GM06990 (cell line): ENCODE measurements around the gene DNAH10.

Source experiments
- DNase-seq: peaks from one replicate; pipeline ENCODE4 v3.0.0-alpha.2; 2011; ENCODE audit not compliant: insufficient read length; ENCODE audit errors: extremely low read depth
- H3K27me3 ChIP-seq: replicated peaks from 2 replicates; pipeline ENCODE4 v1.6.0; 2011; ENCODE audit warnings: low read length; ENCODE audit not compliant: control insufficient read depth, insufficient read depth
- H3K36me3 ChIP-seq: 2 replicates; pipeline ENCODE4 v1.5.1; 2011; ENCODE audit warnings: low read length; ENCODE audit not compliant: control insufficient read depth, insufficient read depth
- H3K4me3 ChIP-seq: replicated peaks from 2 replicates; pipeline ENCODE4 v1.5.1; 2011; ENCODE audit warnings: low read depth, mild to moderate bottlenecking, control low read depth, low read length
- CTCF ChIP-seq: IDR thresholded peaks from 2 replicates; pipeline ENCODE4 v1.5.1; 2011; ENCODE audit warnings: low read length, control low read depth, mild to moderate bottlenecking, inconsistent platforms; ENCODE audit not compliant: insufficient read depth, poor library complexity, severe bottlenecking

The DNAH10 gene

GRCh38 chr12:123761841-123762714, at the start of gene DNAH10:
Gene DNAH10 (plus strand): TSS chr12:123762301. CDS start chr12:123762337, 36 bp downstream.
- Histone ChIP-seq H3K36me3 (no peaks in the 10 kb centered on the region), H3K4me3 (peak within 1 kb of the TSS; percentile 55), H3K27me3 (no peaks in the 10 kb centered on the region)
- DNase-seq = peak; percentile 76
- peak; percentile 15 for TF ChIP-seq CTCF

- DNase-seq = no peak
- no peaks in the 10 kb centered on the region for H3K27me3 ChIP-seq
- peak overlapping the region; percentile 96 for H3K4me3 ChIP-seq
- TF ChIP-seq CTCF = no peak
- no peaks in the 10 kb centered on the region for H3K36me3 ChIP-seq
Measured at GRCh38 chr12:123712780-123713319, 49.3 kb upstream of the DNAH10 start.

- no peak for DNase-seq
- Histone ChIP-seq H3K4me3 (peak overlapping the region; percentile 96), H3K36me3 (no peaks in the 10 kb centered on the region)
Measured at GRCh38 chr12:123713398-123713797, 48.7 kb upstream of the DNAH10 start.

GRCh38 chr12:123713823-123714585, 48.1 kb upstream of the DNAH10 start:
- TF ChIP-seq CTCF = no peak

More at GRCh38 chr12:123713398-123713797, 48.7 kb upstream of the DNAH10 start:
- no peak for TF ChIP-seq CTCF
- H3K27me3 ChIP-seq = no peaks in the 10 kb centered on the region

GRCh38 chr12:123715195-123715594, 46.9 kb upstream of the DNAH10 start:
- TF ChIP-seq CTCF = no peak
- DNase-seq = peak; percentile 34
- Histone ChIP-seq H3K27me3 (no peaks in the 10 kb centered on the region), H3K4me3 (peak overlapping the region; percentile 10; the same call in 1 of the 2 replicates), H3K36me3 (peaks cover 3% of the 10 kb centered on the region)

More at GRCh38 chr12:123713823-123714585, 48.1 kb upstream of the DNAH10 start:
- DNase-seq = peak; percentile 41
- Histone ChIP-seq H3K4me3 (peak overlapping the region; percentile 96), H3K36me3 (no peaks in the 10 kb centered on the region), H3K27me3 (no peaks in the 10 kb centered on the region)
